HCT116 (cell line): Measurements from ENCODE around the gene CREB3L4. TPM values are rescaled to one million over a fixed set of nuclear protein-coding genes. Genes with fewer than 3 reads are reported as not detected.

Experiments used
- ATAC-seq: fragments of 200-7000 bp; cut with Tn5 transposase; 2 replicates; pipeline ENCODE4 v1.9.1; 2020; ENCODE audit warnings: mild to moderate bottlenecking, moderate library complexity
- BruUV-seq: library from RNA; stranded (reverse); fragments of 400-500 nt; replicated peaks from 2 replicates; lab custom pipeline; 2021; lab: Mats Ljungman, UMichigan
- CTCF ChIA-PET: fragments of 300-600 bp; sonication (Branson Sonifier 250); formaldehyde crosslinking; loops from one replicate; lab custom pipeline; 2021; ENCODE audit warnings: antibody characterized with exemption; lab: Charles Lee
- POLR2A ChIA-PET: fragments of 300-600, 350-600 bp; sonication (Branson Sonifier 250); formaldehyde crosslinking; loops from one replicate; lab custom pipeline; 2021; ENCODE audit warnings: antibody characterized with exemption; lab: Charles Lee
- RAD21 ChIA-PET, 2 experiments: fragments of 300-600 bp; sonication (Branson Sonifier 250); formaldehyde crosslinking; loops; one replicate each; lab custom pipeline; 2023; ENCODE audit warnings: low total read pairs in 2 of 2; ENCODE audit not compliant: uncharacterized antibody in 2 of 2, unreplicated experiment in 2 of 2, low non-redundant PET in 1 of 2; lab: Charles Lee
- DNase-seq: peaks from one replicate; pipeline ENCODE4 v3.0.0-alpha.2; 2010; ENCODE audit warnings: low read depth, low spot score
- H2AFZ ChIP-seq: fragments of 200-600 bp; shearing (Covaris generic), sonication (generic); 2 replicates; pipeline ENCODE4 v1.6.1; 2017; ENCODE audit warnings: low read depth, mixed run types, mixed read lengths, antibody characterized with exemption, low read length; ENCODE audit not compliant: poor library complexity, severe bottlenecking
- H3K27ac ChIP-seq: 2 replicates; pipeline ENCODE4 v1.5.1; 2012; ENCODE audit warnings: low read depth, low read length
- H3K27me3 ChIP-seq: fragments of 200-600 bp; sonication (generic); 2 replicates; pipeline ENCODE4 v1.6.1; 2016; ENCODE audit warnings: mixed run types, low read length, mixed read lengths; ENCODE audit not compliant: insufficient read depth
- H3K36me3 ChIP-seq, 2 experiments: fragments of 200-500 bp in 1 of 2; fragments of 200-600 bp in 1 of 2; sonication (Bioruptor generic) in 1 of 2; sonication (generic) in 1 of 2; 2 replicates each; pipeline versions ENCODE4 v1.5.1 to v1.6.1; 2014 to 2016; ENCODE audit warnings: low read length in 2 of 2, inconsistent platforms in 1 of 2, mixed read lengths in 1 of 2, mixed run types in 1 of 2; ENCODE audit not compliant: insufficient read depth in 2 of 2, control insufficient read depth in 1 of 2
- H3K4me1 ChIP-seq, 2 experiments: fragments of 200-600 bp in 1 of 2; sonication (generic) in 1 of 2; 2 replicates each; pipeline versions ENCODE4 v1.5.1 to v1.6.1; 2012 to 2017; ENCODE audit warnings: low read length in 2 of 2, inconsistent platforms in 1 of 2, mild to moderate bottlenecking in 1 of 2, mixed read lengths in 1 of 2, mixed run types in 1 of 2, moderate library complexity in 1 of 2; ENCODE audit not compliant: insufficient read depth in 2 of 2, control insufficient read depth in 1 of 2
- H3K4me2 ChIP-seq: fragments of 200-600 bp; sonication (generic); 2 replicates; pipeline ENCODE4 v1.6.1; 2017; ENCODE audit warnings: mixed run types, low read length, mixed read lengths
- H3K4me3 ChIP-seq, 2 experiments: fragments of 200-600 bp in 1 of 2; sonication (generic) in 1 of 2; replicated peaks in 1 of 2; 2 replicates each; pipeline ENCODE4 v1.5.1; 2011 to 2016; ENCODE audit warnings: low read length in 2 of 2, control low read depth in 1 of 2, low read depth in 1 of 2, mild to moderate bottlenecking in 1 of 2, mixed read lengths in 1 of 2, mixed run types in 1 of 2
- H3K79me2 ChIP-seq: fragments of 200-600 bp; sonication (generic); 2 replicates; pipeline ENCODE4 v1.6.1; 2017; ENCODE audit warnings: mild to moderate bottlenecking, mixed run types, low read length, moderate library complexity, mixed read lengths; ENCODE audit not compliant: insufficient read depth
- H3K9ac ChIP-seq: fragments of 200-600 bp; sonication (generic); 2 replicates; pipeline ENCODE4 v1.6.1; 2016; ENCODE audit warnings: low read length, mixed read lengths
- H3K9me2 ChIP-seq: fragments of 200-600 bp; sonication (generic), shearing (Covaris generic); 2 replicates; pipeline ENCODE4 v1.6.1; 2017; ENCODE audit warnings: mixed run types, mild to moderate bottlenecking, moderate library complexity; ENCODE audit not compliant: insufficient read depth
- H3K9me3 ChIP-seq, 2 experiments: fragments of 200-500 bp in 1 of 2; fragments of 200-600 bp in 1 of 2; sonication (Bioruptor generic) in 1 of 2; sonication (generic) in 1 of 2; 2 replicates each; pipeline ENCODE4 v1.6.1; 2014 to 2017; ENCODE audit warnings: low read length in 2 of 2, mixed read lengths in 2 of 2, inconsistent platforms in 1 of 2, low read depth in 1 of 2, mild to moderate bottlenecking in 1 of 2, mixed run types in 1 of 2, moderate library complexity in 1 of 2; ENCODE audit not compliant: control insufficient read depth in 1 of 2, insufficient read depth in 1 of 2
- H4K20me1 ChIP-seq: fragments of 200-600 bp; sonication (generic), shearing (Covaris generic); 2 replicates; pipeline ENCODE4 v1.6.1; 2017; ENCODE audit warnings: mixed run types, mild to moderate bottlenecking, moderate library complexity; ENCODE audit not compliant: insufficient read depth
- CEBPB ChIP-seq: IDR thresholded peaks from 2 replicates; pipeline ENCODE4 v1.6.1; 2012; ENCODE audit warnings: low read depth
- EGR1 ChIP-seq: IDR thresholded peaks from 2 replicates; pipeline ENCODE4 v1.6.1; 2012; ENCODE audit warnings: low read depth
- ELF1 ChIP-seq: IDR thresholded peaks from 2 replicates; pipeline ENCODE4 v1.6.1; 2012; ENCODE audit warnings: low read depth, borderline replicate concordance
- EZH2 ChIP-seq: fragments of 200-600 bp; sonication (generic); IDR thresholded peaks from 2 replicates; pipeline ENCODE4 v1.6.1; 2017; ENCODE audit warnings: antibody characterized with exemption, mixed run types
- JUND ChIP-seq: IDR thresholded peaks from 2 replicates; pipeline ENCODE4 v1.6.1; 2012
- RAD21 ChIP-seq: IDR thresholded peaks from 2 replicates; pipeline ENCODE4 v1.6.1; 2012; ENCODE audit warnings: low read depth, mild to moderate bottlenecking
- SP1 ChIP-seq: IDR thresholded peaks from 2 replicates; pipeline ENCODE4 v1.6.1; 2012; ENCODE audit warnings: low read depth
- ZFX ChIP-seq: fragments of 450-650 bp; IDR thresholded peaks from 2 replicates; pipeline ENCODE4 v1.6.1; 2017
- intact Hi-C: fragments of 100-400 bp; cut with micrococcal nuclease; formaldehyde crosslinking; loops from 2 replicates; pipeline ENCODE4 v1.10.0; 2022
- total RNA-seq: library from RNA; stranded (reverse); gene quantifications from one replicate; pipeline ENCODE4 v1.2.1, GENCODE V29; 2021; ENCODE audit not compliant: unreplicated experiment

CREB3L4 gene
- total RNA-seq, 1 experiment from 2014 or later, result 15.3 TPM

GRCh38 chr1:153976819-153977249 lies 9.1 kb downstream of the CREB3L4 start:
- ChIA-PET RAD21 (interaction anchor here in 1 of 2 experiments (1.0 kb wide), 1 partner anchor 13 kb away, joined by 3 read pairs; the partner anchor contains the start of gene SLC39A1), POLR2A (interaction anchor here (1.0 to 3.8 kb wide), 5 partner anchors 10 to 18 kb away, joined by 3 to 38 read pairs (median 19); partner anchors contain the start of genes CREB3L4, CRTC2, RAB13 and RPS27), CTCF (interaction anchor here (1.0 to 2.3 kb wide), 4 partner anchors 9 to 30 kb away, joined by 3 to 15 read pairs (median 9); partner anchors contain the start of genes CREB3L4, DENND4B, RAB13 and RPS27)
- intact Hi-C loops, result no loop called here
- Histone ChIP-seq H3K9ac (peak overlapping the region; percentile 97), H4K20me1 (no peaks in the 10 kb centered on the region), H3K9me2 (no peaks in the 10 kb centered on the region), H3K27ac (peak overlapping the region; percentile 91), H2AFZ (no peak overlapping the region), H3K4me3 (peak overlapping the region; percentile 81 to 100), H3K27me3 (no peaks in the 10 kb centered on the region), H3K9me3 (no peaks in the 10 kb centered on the region), H3K79me2 (peaks cover 20% of the 10 kb centered on the region), H3K4me2 (peak overlapping the region; percentile 99), H3K36me3 (peaks cover 11 to 29% of the 10 kb centered on the region in 2 experiments; a peak in 3 of 4 replicates), H3K4me1 (peaks cover 0 to 14% of the 10 kb centered on the region in 2 experiments; a peak in 2 of 4 replicates)
- DNase-seq (no peak), ATAC-seq (0 out of 2 replicates have a peak, but pooled peaks have one; percentile 1)
- no TSS peak for BruUV-seq
- TF ChIP-seq SP1, result no peak
- TF ChIP-seq EZH2, result no peak
- TF ChIP-seq RAD21, result no peak
- TF ChIP-seq ELF1, result no peak
- no peak for TF ChIP-seq EGR1
- TF ChIP-seq CEBPB, result no peak
- no peak for TF ChIP-seq JUND
- TF ChIP-seq ZFX, result no peak
